Coronary artery (tissue), 2 donors: Measurements from ENCODE around the gene TGFBR3.

Experiments used
- DNase-seq: peaks from one replicate; pipeline ENCODE4 v3.0.0-alpha.2; 2017; ENCODE audit warnings: low spot score
- H3K27ac ChIP-seq, 2 donors: fragments of 200-600 bp; sonication (generic); one replicate each; pipeline ENCODE4 v1.5.1; 2016 to 2019
- H3K4me3 ChIP-seq: fragments of 200-600 bp; sonication (generic); 2 replicates; pipeline ENCODE4 v1.5.1; 2016; ENCODE audit warnings: mild to moderate bottlenecking, moderate library complexity
- CTCF ChIP-seq: fragments of 200-600 bp; sonication (generic); IDR thresholded peaks from one replicate; pipeline ENCODE4 v1.5.1; 2019; ENCODE audit warnings: antibody characterized with exemption

The TGFBR3 gene

GRCh38 chr1:91777196-91777595 lies 108.8 kb downstream of the TGFBR3 start:
- DNase-seq: no peak
- TF ChIP-seq CTCF: no peak
- no peak overlapping the region for H3K4me3 ChIP-seq
- H3K27ac ChIP-seq: no peak overlapping the region

- Histone ChIP-seq H3K4me3 (no peak overlapping the region), H3K27ac (no peak overlapping the region)
- no peak for DNase-seq
These were observed 109.7 kb downstream of the TGFBR3 start for GRCh38 chr1:91776068-91776794.

GRCh38 chr1:91775227-91775626 lies 110.7 kb downstream of the TGFBR3 start:
- TF ChIP-seq CTCF: no peak
- Histone ChIP-seq H3K27ac (no peak overlapping the region), H3K4me3 (no peak overlapping the region)
- DNase-seq: no peak

More at GRCh38 chr1:91776068-91776794, 109.7 kb downstream of the TGFBR3 start:
- no peak for TF ChIP-seq CTCF

GRCh38 chr1:91774520-91775203 lies 111.3 kb downstream of the TGFBR3 start:
- TF ChIP-seq CTCF: no peak
- no peak for DNase-seq
- Histone ChIP-seq H3K4me3 (no peak overlapping the region), H3K27ac (no peak overlapping the region)

GRCh38 chr1:91771717-91772116 lies 114.2 kb downstream of the TGFBR3 start:
- no peak for TF ChIP-seq CTCF
- Histone ChIP-seq H3K4me3 (no peak overlapping the region), H3K27ac (no peak overlapping the region)
- DNase-seq: no peak

GRCh38 chr1:91770667-91771268 lies 115.2 kb downstream of the TGFBR3 start:
- Histone ChIP-seq H3K4me3 (no peak overlapping the region), H3K27ac (no peak overlapping the region)
- no peak for DNase-seq
- no peak for TF ChIP-seq CTCF
